Breast epithelium (tissue), 4 donors: Measurements from ENCODE around the gene SCAF1. TPM values are rescaled to one million over a fixed set of nuclear protein-coding genes. Genes with fewer than 3 reads are reported as not detected.

ENCODE experiments used
- DNase-seq, 2 donors: peaks; one replicate each; pipeline ENCODE4 v3.0.0-alpha.2; 2019; ENCODE audit warnings: low spot score in 2 of 2
- H3K27ac ChIP-seq, 2 donors: fragments of 200-600 bp; sonication (generic) in 1 of 2; one replicate each; pipeline ENCODE4 v1.5.1; 2016 to 2019; ENCODE audit warnings: mild to moderate bottlenecking in 1 of 2
- H3K27me3 ChIP-seq, 2 donors: fragments of 200-600 bp; sonication (generic) in 1 of 2; one replicate each; pipeline versions ENCODE4 v1.5.1 to v1.6.0; 2017 to 2019; ENCODE audit warnings: control low read depth in 1 of 2, mild to moderate bottlenecking in 1 of 2
- H3K36me3 ChIP-seq: fragments of 200-600 bp; one replicate; pipeline ENCODE4 v1.5.1; 2019
- H3K4me1 ChIP-seq, 2 donors: fragments of 200-600 bp; sonication (generic); one replicate each; pipeline ENCODE4 v1.5.1; 2016 to 2019; ENCODE audit warnings: control low read depth in 1 of 2
- H3K4me3 ChIP-seq, 3 donors: fragments of 200-600 bp; sonication (generic); 1 replicate in 2 of 3; 2 replicates in 1 of 3; pipeline ENCODE4 v1.5.1; 2016 to 2019; ENCODE audit warnings: mild to moderate bottlenecking in 3 of 3, moderate library complexity in 2 of 3
- H3K9me3 ChIP-seq, 2 donors: fragments of 200-600 bp; sonication (generic) in 1 of 2; one replicate each; pipeline ENCODE4 v1.5.1; 2016 to 2019; ENCODE audit warnings: control low read depth in 1 of 2
- CTCF ChIP-seq, 3 donors: fragments of 450-650 bp; IDR thresholded peaks; one replicate each; pipeline ENCODE4 v1.5.1; 2016 to 2017; ENCODE audit warnings: antibody characterized with exemption in 3 of 3, mild to moderate bottlenecking in 3 of 3, moderate library complexity in 3 of 3
- POLR2A ChIP-seq: fragments of 450-650 bp; IDR thresholded peaks from one replicate; pipeline ENCODE4 v1.6.1; 2016; ENCODE audit warnings: antibody characterized with exemption, mild to moderate bottlenecking, moderate library complexity
- POLR2AphosphoS5 ChIP-seq, 3 donors: sonication (generic); formaldehyde crosslinking; IDR thresholded peaks; one replicate each; pipeline ENCODE4 v1.6.1; 2017; ENCODE audit warnings: antibody characterized with exemption in 3 of 3
- intact Hi-C: fragments of 100-400 bp; cut with DNase I; formaldehyde crosslinking; loops from one replicate; pipeline ENCODE4 v1.15.1; 2023; ENCODE audit warnings: low total_unique reads
- total RNA-seq, 3 donors: library from RNA; depleted of rRNA; stranded (reverse); fragments of >200 nt; gene quantifications; one replicate each; pipeline ENCODE4 v1.1.0, GENCODE V29; 2016

SCAF1 gene
- total RNA-seq, 3 donors from 2014 or later, result 9.8 to 15.4 (median 10.6) TPM

DNA sequence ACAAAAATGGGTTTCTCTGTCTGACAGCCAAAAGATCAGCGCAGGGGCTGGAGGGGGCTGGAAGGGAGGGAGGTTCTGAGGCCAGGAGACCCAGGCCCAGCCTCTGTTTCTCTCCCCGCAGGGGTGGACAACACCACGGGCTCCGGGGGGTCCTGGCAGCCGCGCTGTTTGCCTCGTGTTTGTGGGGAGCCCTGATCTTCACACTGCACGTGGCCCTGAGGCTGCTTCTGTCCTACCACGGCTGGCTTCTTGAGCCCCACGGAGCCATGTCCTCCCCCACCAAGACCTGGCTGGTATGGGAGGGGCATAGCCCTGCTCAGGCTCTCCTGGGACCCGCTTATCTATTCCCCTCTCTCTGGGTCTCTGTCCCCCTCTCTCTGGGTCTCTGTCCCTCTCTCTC, 58.6 kb downstream of the SCAF1 start:
- H3K36me3 ChIP-seq, result no peaks in the 10 kb centered on the region
- H3K9me3 ChIP-seq, result no peaks in the 10 kb centered on the region
- intact Hi-C loops, result no loop called here
- no peak for DNase-seq
- H3K27me3 ChIP-seq, result no peaks in the 10 kb centered on the region
- H3K4me3 ChIP-seq, result no peak overlapping the region
- TF ChIP-seq POLR2A, result no peak
- H3K4me1 ChIP-seq, result no peaks in the 10 kb centered on the region
- H3K27ac ChIP-seq, result no peak overlapping the region

DNA sequence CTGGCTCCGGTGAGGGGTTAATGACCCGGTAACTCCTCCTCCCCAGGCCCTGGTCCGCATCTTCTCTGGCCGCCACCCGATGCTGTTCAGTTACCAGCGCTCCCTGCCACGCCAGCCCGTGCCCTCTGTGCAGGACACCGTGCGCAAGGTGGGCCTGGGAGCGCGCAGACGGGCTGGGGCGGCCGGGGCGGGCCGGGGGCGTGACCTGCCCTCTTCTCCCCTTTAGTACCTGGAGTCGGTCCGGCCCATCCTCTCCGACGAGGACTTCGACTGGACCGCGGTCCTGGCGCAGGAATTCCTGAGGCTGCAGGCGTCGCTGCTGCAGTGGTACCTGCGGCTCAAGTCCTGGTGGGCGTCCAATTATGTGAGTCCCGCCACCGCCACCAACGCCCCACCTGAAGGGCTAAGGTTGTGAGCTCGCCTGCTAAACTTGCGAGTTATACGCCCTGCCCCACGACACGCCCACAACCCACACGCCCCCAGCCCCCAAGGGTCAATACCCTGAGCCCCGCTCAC, 59.3 kb downstream of the SCAF1 start:
- intact Hi-C loops, result no loop called here
- H3K4me3 ChIP-seq, result no peak overlapping the region

GRCh38 chr19:49704888-49705642, 63.1 kb downstream of the SCAF1 start:
- no peak for TF ChIP-seq POLR2AphosphoS5 (IDR thresholded peaks at IDR 0.05)
- no peak for TF ChIP-seq POLR2A
- no peak for TF ChIP-seq CTCF (IDR thresholded peaks at IDR 0.05)

More for the DNA sequence above, 59.3 kb downstream of the SCAF1 start:
- Histone ChIP-seq H3K36me3 (no peaks in the 10 kb centered on the region), H3K9me3 (no peaks in the 10 kb centered on the region), H3K4me1 (no peaks in the 10 kb centered on the region), H3K27ac (no peak overlapping the region), H3K27me3 (no peaks in the 10 kb centered on the region)
- TF ChIP-seq POLR2A (no peak), POLR2AphosphoS5 (IDR thresholded peaks at IDR 0.05) (no peak), CTCF (IDR thresholded peaks at IDR 0.05) (no peak)
- DNase-seq, result no peak

DNA sequence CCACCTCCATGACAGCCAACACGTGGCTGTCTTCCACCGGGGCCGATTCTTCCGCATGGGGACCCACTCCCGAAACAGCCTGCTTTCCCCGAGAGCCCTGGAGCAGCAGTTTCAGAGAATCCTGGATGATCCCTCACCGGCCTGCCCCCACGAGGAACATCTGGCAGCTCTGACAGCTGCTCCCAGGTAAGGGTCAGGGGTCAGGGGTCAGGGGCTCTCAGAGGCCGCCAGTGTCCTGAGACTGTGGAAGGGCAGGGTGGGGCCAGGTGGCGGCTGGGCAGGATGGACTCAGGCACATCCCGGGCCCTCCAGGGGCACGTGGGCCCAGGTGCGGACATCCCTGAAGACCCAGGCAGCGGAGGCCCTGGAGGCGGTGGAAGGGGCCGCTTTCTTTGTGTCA, 63.9 kb downstream of the SCAF1 start:
- Histone ChIP-seq H3K27ac (no peak overlapping the region), H3K4me3 (no peak overlapping the region), H3K4me1 (no peaks in the 10 kb centered on the region), H3K36me3 (no peaks in the 10 kb centered on the region), H3K9me3 (no peaks in the 10 kb centered on the region), H3K27me3 (no peaks in the 10 kb centered on the region)
- TF ChIP-seq CTCF (IDR thresholded peaks at IDR 0.05) (no peak), POLR2A (no peak), POLR2AphosphoS5 (IDR thresholded peaks at IDR 0.05) (no peak)
- DNase-seq, result no peak
- intact Hi-C loops, result loop anchor here (2.0 kb wide), 1 partner anchor 27 kb away; no protein-coding TSS in a partner anchor

More at GRCh38 chr19:49704888-49705642, 63.1 kb downstream of the SCAF1 start:
- intact Hi-C loops, result loop anchor here (2.0 kb wide), 1 partner anchor 28 kb away; no protein-coding TSS in a partner anchor
- no peaks in the 10 kb centered on the region for H3K4me1 ChIP-seq
- no peaks in the 10 kb centered on the region for H3K9me3 ChIP-seq
- H3K4me3 ChIP-seq, result no peak overlapping the region
- no peak for DNase-seq
- no peaks in the 10 kb centered on the region for H3K27me3 ChIP-seq
- no peak overlapping the region for H3K27ac ChIP-seq
- H3K36me3 ChIP-seq, result no peaks in the 10 kb centered on the region

Other genes starting within 250 kb of the SCAF1 start
- not detected for gene PTH2, start 218.8 kb upstream of the SCAF1 start, total RNA-seq
- gene GFY, start 216.8 kb upstream of the SCAF1 start, total RNA-seq, result not detected
- 1 to 10 TPM in 1 of 3 donors, under 1 TPM in 2; 0.44 to 4.3 (median 0.98) TPM for gene SLC17A7, start 200.7 kb upstream of the SCAF1 start, total RNA-seq
- 100 to 1,000 TPM in 2 of 3 donors, 10 to 100 TPM in 1; 94.4 to 121 (median 106) TPM for gene PIH1D1, start 190.4 kb upstream of the SCAF1 start, total RNA-seq
- 10 to 100 TPM; 20.6 to 34.4 (median 32.2) TPM for gene ALDH16A1, start 189.0 kb upstream of the SCAF1 start, total RNA-seq
- gene FLT3LG, start 168.0 kb upstream of the SCAF1 start, total RNA-seq, result 1 to 10 TPM; 4.3 to 7.0 (median 4.6) TPM
- gene RPL13A, start 154.6 kb upstream of the SCAF1 start, total RNA-seq, result 1,000 to 10,000 TPM; 3,591 to 5,468 (median 4,346) TPM
- 1,000 to 10,000 TPM; 5,709 to 7,550 (median 5,876) TPM for gene RPS11, start 145.8 kb upstream of the SCAF1 start, total RNA-seq
- gene FCGRT, start 129.5 kb upstream of the SCAF1 start, total RNA-seq, result 100 to 1,000 TPM; 164 to 389 (median 199) TPM
- 10 to 100 TPM; 17.3 to 40.2 (median 34.7) TPM for gene RCN3, start 114.2 kb upstream of the SCAF1 start, total RNA-seq
- gene NOSIP, start 61.7 kb upstream of the SCAF1 start, total RNA-seq, result 10 to 100 TPM; 54.7 to 60.0 (median 57.4) TPM
- 10 to 100 TPM in 2 of 3 donors, under 1 TPM in 1; 0.32 to 16.1 (median 10.2) TPM for gene PRRG2, start 60.9 kb upstream of the SCAF1 start, total RNA-seq
- 1 to 10 TPM; 6.2 to 8.8 (median 6.3) TPM for gene PRR12, start 51.0 kb upstream of the SCAF1 start, total RNA-seq
- 100 to 1,000 TPM in 1 of 3 donors, 10 to 100 TPM in 2; 34.8 to 114 (median 41.0) TPM for gene RRAS, start 2.1 kb upstream of the SCAF1 start, total RNA-seq
- 100 to 1,000 TPM in 1 of 3 donors, 10 to 100 TPM in 2; 39.7 to 100 (median 52.4) TPM for gene IRF3, start 23.6 kb downstream of the SCAF1 start, total RNA-seq
- gene BCL2L12, start 23.7 kb downstream of the SCAF1 start, total RNA-seq, result 10 to 100 TPM in 1 of 3 donors, 1 to 10 TPM in 2; 5.1 to 11.7 (median 8.5) TPM
- 100 to 1,000 TPM; 137 to 227 (median 154) TPM for gene PRMT1, start 35.1 kb downstream of the SCAF1 start, total RNA-seq
- 1 to 10 TPM; 1.3 to 2.9 (median 1.4) TPM for gene ADM5, start 47.4 kb downstream of the SCAF1 start, total RNA-seq
- 10 to 100 TPM in 1 of 3 donors, 1 to 10 TPM in 1, under 1 TPM in 1; 0.80 to 14.4 (median 2.8) TPM for gene CPT1C, start 48.9 kb downstream of the SCAF1 start, total RNA-seq
- gene TSKS, start 121.1 kb downstream of the SCAF1 start, total RNA-seq, result under 1 TPM in 2 of 3 donors, not detected in 1; 0.33 to 0.96 TPM
- gene AP2A1, start 124.8 kb downstream of the SCAF1 start, total RNA-seq, result 10 to 100 TPM; 42.1 to 71.0 (median 59.3) TPM
- gene FUZ, start 171.1 kb downstream of the SCAF1 start, total RNA-seq, result 10 to 100 TPM; 13.0 to 27.4 (median 18.7) TPM
- 10 to 100 TPM; 16.3 to 27.5 (median 20.6) TPM for gene MED25, start 176.1 kb downstream of the SCAF1 start, total RNA-seq
- gene PTOV1, start 208.9 kb downstream of the SCAF1 start, total RNA-seq, result 10 to 100 TPM; 45.1 to 95.0 (median 90.3) TPM
- gene PNKP, start 225.4 kb downstream of the SCAF1 start, total RNA-seq, result 10 to 100 TPM; 31.0 to 69.2 (median 57.7) TPM
- gene AKT1S1, start 235.1 kb downstream of the SCAF1 start, total RNA-seq, result 10 to 100 TPM; 11.9 to 13.8 (median 12.5) TPM
- gene TBC1D17, start 235.5 kb downstream of the SCAF1 start, total RNA-seq, result 10 to 100 TPM; 21.0 to 31.8 (median 30.4) TPM